Stimulated activated CD8-positive, alpha-beta memory T cell treated with anti-CD3 and anti-CD28 coated beads, Interleukin-15, amount 100 ng/mL, for 1 hour (primary cell): ENCODE measurements around the gene STAMBP.
"Not testable (repeated sequence)": the region's sequence is repeated elsewhere in the genome, so short reads cannot be mapped to it uniquely, and the experiment has no call there.

Experiments
- DNase-seq: peaks from one replicate; pipeline ENCODE4 v3.0.0-alpha.2; 2020; ENCODE audit warnings: low read depth

Gene STAMBP

DNA sequence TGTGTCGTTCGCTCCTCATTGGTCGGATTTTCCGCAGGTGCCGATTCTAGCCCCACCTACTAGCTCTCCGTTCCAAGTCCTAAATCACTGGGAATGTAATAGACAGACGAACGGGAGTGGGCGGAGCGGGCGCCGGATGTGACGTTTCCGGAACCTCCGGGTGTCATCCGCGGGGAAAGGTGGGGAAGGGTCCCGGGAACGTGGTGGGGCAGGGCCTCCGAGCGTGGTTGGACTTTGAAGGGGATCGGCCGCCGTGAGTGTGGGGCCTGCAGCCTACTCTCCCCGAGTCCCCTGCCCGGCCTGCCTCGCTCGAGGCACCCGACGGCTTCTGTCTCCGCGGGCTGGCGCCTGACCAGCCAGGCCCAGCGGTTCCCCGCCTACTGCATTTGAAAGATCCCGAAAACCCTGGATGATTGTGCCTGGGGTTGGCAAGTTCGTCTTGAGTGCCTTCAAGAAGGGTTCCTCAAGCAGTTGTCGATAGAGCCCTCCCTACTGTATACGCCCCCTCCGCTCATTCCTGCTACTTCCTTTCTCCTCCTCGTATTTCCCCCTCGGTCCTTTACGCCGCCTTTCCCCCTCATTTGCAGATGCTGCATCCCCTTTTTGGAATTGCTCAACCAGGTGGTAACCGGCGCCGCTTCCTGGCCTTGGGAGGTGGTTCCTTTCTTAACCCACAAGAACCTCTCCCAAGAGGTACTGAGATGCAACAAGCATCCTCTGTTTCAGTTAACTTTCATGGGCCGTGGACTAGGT, at the start of gene STAMBP:
STAMBP (plus strand) TSS at position 144 of the 753 bp plus-strand sequence. CDS start 1,896 bp downstream, outside the sequence.
- peak; percentile 79 for DNase-seq

DNA sequence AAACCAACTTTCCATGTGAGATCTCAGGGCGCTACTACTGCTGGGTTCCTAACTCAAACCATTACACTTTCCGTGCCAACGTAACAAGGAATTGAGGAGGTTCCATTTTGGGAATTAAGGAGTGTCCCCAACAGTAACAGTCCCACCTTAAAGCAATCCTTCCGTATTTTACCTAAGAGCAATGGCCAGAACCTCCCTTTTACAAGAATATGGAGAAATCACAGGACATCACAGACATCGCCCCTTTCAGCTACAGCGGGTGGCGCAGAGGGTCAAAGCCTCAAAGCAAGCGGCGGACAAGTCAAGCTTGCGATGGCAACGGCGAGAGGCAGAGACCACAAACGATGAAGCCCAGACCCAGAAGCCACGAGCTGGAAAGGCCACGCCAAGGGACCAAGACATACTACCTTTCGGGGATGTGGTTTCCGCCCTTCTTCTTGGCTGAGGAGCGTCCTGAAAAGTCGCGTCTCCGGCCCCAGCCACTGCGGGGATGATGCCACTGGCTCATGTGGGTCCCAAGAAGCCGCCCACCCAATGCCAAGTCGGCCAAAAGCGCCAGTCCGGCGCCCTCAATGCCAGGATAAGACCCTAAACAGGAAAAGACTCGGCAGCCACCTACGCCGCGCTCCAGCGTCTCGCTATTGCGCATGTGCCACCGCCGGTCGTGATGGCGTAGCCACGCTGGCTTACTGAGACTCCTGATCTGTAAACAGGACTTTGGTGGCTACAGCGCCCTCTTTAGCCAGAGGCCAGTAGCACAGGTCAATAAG, 49.1 kb upstream of the STAMBP start, which contains the start of gene DUSP11:
DUSP11 (minus strand) TSS at position 637 of the 770 bp plus-strand sequence; CDS start at position 508, 129 bp downstream.
- peak; percentile 96 for DNase-seq

DNA sequence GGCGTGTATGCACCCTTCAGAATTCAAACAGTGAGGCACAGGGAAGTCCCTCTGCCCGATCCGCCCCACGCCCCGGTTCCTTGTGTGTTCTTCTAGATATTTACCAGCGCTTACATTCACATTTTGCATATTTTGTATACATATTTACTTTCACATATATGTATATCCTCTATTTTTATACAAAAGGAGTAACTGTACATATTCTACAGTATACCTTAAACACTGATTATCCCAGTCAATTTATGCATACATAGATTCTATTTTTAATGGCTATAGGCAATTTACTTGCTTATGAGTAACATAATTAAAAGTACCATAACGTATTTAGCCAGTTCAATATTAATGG, 48.6 kb upstream of the STAMBP start:
- no peak for DNase-seq

DNA sequence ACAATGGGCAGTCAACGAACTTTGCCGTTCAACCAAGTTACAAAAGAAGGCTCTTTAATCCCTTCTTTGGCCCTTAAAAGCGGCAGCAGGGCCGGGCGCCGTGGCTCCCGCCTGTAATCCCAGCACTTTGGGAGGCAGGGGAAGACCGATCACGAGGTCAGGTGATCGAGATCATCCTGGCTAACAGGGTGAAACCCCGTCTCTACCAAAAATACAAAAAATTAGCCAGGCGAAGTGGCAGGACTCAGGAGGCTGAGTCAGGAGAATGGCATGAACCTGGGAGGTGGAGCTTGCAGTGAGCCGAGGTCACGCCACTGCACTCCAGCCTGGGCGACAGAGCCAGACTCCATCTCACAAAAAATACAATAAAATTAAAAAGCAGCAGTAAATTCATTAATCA, 45.4 kb upstream of the STAMBP start:
- not testable (repeated sequence) for DNase-seq

DNA sequence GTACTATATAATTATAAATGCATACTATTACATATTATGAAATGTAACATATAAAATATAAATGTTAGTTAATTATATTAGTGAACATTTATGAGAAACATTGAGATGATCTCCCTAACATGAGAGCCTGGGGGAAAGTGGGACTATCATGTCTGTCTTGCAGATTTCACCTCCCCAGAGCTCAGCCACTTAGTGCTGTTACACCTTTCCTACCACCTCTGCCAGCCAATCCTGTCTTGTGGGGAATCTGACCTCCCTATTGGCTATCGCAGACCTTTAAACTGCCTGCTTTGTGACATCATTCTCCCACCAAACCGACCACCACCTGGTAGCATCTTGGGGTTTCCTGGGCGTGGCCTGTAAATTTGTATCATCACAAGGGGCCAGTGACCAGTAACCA, 44.9 kb upstream of the STAMBP start, which contains the start of gene C2orf78:
C2orf78 (plus strand) TSS at position 301 of the 400 bp plus-strand sequence. CDS start 127 bp downstream, outside the sequence.
- not testable (repeated sequence) for DNase-seq

DNA sequence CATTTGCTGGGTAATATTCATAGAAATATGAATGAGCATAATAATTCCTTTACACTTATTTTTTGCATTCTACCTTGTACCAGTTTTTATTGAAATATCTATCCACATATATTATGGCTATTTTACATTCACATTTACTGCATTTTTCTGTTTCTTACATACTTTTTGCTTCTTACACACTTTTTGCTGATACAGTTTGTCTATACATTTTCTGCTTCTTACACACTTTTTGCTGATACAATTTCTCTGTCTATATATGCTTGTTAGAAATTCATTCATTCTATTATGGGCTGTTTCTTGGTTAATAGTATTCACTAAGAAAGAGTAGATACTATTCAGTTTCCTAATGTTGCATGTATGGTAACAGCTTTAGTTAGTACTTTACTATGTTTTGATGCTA, 16.9 kb upstream of the STAMBP start:
- no peak for DNase-seq

DNA sequence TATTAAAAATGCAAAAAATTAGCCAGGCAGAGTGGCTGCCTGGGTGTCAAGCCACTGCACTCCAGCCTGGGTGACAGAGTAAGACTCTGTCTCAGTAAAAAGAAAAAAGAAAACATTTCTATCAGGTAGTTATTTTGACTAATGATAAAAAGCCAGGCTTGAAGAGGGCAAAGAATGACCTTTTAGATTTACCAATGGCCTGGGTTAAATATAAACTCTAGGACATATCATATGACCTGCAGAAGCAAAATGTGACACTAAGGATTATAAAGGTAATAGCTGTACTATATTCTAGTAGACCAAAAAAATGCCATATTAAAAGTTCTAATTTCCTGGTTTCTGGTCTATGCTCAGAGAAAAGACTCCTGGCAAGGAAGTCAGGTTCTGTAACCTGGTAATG, 16.1 kb upstream of the STAMBP start:
- DNase-seq: no peak

DNA sequence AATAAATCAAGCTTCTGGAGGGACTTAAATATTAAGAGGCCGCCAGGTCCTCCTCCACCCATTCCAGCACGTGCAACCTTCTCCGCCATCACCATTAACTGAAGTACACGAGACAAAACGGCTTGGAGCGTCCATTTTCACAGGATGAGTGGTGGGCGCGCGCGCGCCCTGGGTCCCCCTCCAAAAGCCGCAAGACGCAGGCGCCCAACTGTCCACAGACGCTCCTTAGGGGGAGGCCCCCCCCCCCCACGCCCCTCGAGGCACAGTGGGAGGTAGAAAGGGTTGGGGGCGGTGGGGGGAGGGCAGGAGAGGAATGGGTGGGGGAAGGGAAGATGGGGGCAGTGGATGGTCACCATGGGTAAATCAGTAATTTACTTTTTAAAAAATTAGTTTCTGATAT, 10.5 kb upstream of the STAMBP start:
- DNase-seq: no peak

DNA sequence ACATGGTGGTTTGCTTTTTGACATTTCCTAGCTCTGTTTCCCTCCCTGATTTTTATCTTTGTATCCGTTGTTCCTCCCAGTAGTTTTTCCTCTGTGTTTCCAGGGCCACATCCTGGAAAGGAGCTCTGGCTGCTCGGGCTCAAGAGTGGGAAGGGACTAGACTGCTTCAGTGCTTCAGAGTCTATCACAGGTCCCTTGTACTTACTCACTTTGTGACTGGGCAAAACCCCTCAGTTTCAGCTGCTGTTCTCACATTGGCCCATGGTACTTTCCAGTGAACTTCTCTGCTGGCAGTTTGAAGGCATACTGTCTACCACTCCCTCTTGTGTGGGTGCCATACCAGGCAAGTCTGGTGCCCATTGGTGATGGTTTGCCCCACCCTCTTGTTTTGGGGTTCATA, 7.5 kb upstream of the STAMBP start:
- DNase-seq: no peak

DNA sequence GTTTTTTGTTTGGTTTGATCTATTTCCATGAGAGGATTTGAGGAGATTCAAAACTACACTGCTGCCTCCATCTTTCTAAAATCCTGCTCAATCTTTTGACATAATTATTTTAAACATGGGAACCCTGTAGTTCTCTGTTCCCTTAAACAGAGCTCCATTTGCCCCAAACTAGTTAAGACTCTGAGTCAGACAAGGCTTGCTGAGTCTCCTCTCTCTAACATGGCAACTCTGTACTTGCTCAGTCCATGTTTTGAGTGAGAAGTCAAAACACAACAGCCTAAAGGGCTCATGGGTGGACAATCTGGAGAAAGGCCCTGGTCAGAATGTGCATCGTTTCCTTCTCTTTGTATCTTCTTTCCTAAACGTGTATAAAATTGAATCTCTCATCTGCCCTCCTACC, 7.1 kb upstream of the STAMBP start:
- DNase-seq: no peak

DNA sequence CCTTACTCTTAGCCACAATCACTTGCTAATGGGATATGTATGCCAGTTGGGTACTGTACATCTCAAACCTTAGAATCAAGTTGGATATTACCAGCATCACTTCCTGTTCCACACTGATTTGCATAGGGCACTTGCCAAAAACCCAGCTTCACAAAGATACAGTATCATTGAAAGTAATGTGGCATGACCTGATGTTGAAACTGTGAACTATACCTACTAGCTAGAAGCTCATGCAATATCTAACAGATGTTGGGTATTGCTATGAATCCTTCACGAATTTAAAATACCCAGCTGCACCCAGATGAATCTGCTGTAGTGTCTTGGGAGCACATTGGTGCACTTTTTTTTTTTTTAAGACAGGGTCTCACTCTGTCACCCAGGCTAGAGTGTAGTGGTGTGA, 6.5 kb upstream of the STAMBP start:
- no peak for DNase-seq

DNA sequence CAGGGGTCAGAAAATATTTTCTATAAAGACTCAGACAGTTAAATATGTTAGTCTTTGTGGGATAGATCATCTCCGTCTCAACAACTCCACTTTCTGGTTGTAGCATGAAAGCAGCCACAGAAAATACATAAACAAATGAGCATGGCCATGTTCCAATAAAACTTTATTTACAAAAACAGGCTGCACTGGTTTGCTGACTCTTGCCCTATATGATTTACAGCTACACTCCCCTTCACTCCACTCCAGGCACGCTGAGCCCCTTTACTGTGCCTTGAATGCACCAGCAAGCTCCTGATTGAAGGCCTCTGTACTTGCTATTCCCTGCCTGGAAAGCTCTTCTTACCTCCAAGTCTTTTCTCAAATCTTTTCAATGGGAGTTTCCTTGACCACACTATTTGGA, 5.8 kb upstream of the STAMBP start:
- no peak for DNase-seq

DNA sequence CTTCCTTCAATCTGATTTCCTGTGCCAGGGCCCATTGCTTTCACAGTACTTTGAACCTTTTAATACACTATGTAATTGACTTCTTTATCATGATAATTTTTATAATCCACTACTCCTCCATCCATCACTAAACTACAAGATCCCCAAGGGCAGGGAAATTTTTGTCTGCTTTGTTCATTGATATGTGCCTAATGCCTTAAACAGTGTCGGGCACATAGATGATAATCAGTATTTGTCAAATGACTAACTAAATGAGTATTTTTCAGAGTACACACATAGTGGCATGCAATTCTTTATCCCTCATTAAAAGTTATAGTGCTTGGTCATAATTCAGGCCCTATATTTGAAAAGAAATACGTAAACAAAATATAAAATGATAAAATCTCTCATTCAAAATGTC, 5.3 kb upstream of the STAMBP start:
- no peak for DNase-seq

DNA sequence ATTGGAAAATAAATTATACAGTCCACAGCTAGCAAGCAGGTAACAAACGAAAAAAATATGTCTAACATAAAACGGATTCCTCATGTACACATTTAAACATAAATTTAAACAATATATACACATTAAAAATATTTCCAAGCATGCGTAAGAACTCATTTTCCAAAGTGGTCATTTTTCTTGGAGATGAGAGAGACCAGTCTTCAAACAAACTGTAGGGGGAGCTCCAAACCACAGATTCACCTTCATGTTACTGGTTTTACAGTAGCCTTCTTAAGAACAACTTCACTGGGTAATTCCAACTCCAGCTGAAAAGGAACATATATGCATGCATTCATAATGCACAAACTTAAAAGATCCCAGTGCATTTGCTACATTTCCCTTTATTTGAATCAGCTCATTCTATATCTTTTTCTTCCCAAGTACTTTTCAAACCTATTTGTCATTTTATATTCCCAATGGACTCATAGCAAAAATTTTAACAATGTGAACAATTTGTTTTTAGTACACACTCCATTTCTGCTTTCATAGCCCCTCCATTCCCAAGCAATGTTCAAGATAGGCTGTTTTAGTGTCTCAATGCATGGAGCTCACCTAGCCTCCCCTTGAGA, 4.7 kb upstream of the STAMBP start:
- DNase-seq: no peak

DNA sequence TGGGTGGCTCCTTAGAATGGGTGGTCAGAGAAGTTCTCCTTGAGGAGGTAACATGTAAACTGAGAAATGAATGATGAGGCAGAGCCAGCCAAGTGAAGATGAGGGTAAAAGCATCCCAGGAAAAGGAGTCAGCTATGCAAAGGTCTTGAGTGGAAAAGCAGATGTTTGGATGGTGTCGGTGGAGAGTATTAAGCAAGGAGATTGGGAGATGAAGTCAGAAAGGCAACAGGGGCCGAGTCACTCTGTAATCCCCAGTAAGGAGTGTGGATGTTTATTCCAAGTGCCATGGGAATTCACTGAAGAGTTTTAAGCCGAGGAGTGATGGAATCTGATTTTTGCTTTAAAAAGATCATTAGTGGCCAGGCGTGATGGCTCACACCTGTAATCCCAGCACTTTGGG, 3.4 kb upstream of the STAMBP start:
- no peak for DNase-seq

DNA sequence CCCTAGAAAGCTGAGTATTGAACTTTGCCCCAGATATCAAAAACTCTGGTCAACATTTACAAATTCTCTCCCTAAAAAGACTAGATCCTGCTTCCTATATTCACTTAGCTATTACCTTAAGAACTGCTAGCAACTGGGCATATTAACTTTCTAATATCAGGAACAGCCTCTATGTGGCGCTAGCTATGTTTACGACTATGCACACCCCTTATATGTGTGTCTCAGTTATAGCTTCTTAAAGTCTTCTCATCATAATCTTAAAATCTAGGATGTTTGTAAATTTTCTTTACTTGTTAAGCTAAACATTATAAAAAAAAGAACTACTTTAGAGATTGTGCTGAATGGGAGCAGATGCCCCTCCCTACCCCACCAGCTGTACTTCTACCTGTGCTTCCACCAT, 1.7 kb upstream of the STAMBP start:
- no peak for DNase-seq

DNA sequence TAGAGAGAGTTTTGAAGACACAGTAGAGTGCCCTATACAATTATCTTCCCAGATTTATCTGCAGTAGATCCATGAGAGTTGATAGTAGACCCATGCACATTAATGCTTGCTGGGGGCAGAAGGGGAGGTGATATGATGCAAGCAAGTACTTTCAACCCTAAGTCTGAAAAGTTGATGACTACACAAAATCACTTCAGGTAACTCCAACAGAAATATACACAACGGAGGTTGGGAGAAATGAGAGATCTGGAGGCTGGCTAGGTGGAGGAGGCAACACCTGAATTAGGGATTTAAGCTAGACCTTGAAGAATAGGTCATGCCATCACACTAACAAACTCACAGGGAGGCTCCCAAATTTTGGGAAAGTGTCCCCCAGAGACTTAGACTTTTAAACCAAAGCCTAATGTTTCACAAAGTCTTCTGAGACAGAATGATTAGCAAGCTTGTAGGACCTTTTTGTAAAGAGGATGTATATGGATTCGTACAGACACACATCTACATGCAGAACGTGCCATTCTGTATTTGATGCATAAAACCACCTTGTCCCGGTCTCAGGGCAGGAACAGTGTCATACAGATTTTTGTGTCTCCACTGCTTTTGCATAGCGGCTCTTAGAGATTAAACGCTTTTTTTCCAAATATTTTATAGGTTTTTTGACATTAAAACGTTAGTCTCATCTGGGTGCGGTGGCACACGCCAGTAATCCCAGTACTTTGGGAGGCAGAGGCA, 937 bp upstream of the STAMBP start:
- DNase-seq: no peak

DNA sequence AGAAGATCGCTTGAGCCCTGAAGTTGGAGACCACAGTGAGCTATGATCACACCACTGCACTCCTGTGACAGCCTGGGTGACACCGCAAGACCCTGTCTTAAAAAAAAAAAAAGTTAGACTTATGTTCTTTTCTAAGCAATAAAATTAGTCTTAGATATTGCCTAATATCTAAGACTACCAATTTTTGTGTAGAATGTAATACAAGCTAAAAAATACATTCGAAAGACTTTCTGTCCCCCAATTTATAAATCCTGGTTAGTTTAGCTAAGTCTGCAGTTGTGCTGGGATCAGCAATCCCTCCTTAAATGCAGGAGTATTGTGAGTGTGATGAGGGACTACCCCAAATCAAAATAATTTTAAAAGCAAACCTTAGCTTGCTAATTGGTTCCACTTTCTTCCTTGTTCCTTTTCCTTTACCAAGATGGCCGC, 358 bp upstream of the STAMBP start:
- DNase-seq: no peak

DNA sequence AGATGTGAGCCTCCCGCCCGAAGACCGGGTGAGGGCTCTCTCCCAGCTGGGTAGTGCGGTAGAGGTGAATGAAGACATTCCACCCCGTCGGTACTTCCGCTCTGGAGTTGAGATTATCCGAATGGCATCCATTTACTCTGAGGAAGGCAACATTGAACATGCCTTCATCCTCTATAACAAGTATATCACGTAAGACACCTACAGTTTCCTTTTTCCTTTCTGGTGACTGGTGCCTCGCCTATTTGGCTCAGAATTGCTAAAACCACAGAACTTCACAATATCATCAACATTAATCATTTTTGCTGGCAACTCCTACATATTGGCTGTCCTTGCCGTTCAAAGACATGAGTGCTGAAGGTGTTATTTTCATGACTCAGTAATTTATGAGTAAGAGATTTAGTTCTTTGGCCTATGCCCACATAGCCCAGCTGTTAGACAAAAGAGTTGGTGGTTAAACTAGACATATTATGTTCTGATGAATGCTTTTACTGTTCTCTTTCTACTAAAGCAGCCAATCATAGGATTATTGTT, 2.2 kb downstream of the STAMBP start:
- DNase-seq: no peak

DNA sequence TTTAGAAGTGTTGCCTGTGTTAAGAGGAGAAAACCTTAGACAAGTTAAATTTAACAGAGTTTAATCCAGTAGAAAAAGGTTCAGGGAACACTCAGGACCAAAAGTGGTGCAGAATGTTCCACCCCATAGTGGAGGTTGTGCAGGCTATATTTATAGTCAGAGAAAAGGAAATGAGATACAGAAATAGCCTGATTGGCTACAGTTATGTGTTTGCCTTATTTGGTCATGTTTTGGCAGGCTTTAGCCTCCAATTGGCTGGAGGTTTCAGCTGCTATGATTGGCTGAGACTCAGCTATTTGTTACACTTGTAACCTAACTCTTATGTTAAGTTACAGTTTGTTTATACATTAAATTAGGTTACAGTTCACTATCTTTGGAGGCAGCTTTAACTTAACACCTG, 4.2 kb downstream of the STAMBP start:
- no peak for DNase-seq

DNA sequence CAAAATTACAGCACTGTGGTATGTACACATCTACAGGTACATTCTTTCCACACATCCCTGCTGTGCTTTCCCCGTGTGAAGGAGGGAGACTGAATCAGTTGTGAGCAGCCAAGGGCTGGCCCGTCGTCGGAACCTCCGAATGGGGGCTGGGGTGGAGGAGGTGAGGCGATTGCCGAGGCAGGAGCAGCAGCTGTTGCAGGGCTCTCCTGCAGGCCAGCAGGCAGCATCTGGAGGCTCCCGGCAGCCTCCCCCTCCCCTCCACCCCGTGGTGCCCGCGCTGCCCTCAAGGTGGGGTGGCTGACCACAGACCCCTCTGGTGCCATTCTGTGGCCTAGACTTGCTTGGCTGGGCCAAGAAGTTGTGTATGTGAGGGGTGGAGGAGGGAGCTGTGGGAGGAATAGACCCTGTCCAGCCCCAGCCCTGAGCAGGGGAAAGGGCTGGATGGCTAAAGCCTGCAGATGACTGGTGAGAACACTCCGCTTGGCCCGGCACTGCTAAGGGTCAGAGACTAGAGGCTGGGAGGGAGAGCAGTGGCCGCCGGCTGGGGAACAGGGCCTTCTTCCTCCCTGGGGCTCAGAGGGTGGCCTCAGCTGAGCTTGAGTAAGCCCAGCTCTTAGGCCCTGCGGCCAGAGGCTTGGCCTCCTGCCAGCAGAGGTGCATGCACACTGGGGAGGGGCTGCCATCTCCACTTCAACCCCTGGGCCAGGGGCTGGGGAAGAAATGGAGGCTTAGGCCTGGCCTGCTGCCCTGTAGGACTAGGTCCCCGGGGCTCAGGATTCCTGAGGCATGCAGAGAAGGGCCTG, 7.6 kb downstream of the STAMBP start:
- DNase-seq: no peak
